SU-DHL-6 (cell line): ENCODE data around the gene NOVA1.

Experiments used
- H2AFZ ChIP-seq: fragments of 200-600 bp; sonication (generic); 2 replicates; pipeline ENCODE4 v1.6.1; 2014; ENCODE audit warnings: low read depth, mild to moderate bottlenecking, moderate library complexity, mixed read lengths, antibody characterized with exemption, low read length; ENCODE audit not compliant: severe bottlenecking
- H3F3A ChIP-seq: fragments of 200-600 bp; shearing (Covaris generic); 2 replicates; pipeline ENCODE4 v1.6.0; 2016; ENCODE audit warnings: antibody characterized with exemption, mild to moderate bottlenecking; ENCODE audit not compliant: insufficient read depth
- H3K27ac ChIP-seq: fragments of 200-600 bp; sonication (generic); 2 replicates; pipeline ENCODE4 v1.5.1; 2016; ENCODE audit warnings: low read depth, mild to moderate bottlenecking, low read length, moderate library complexity, mixed read lengths
- H3K27me3 ChIP-seq: fragments of 200-600 bp; sonication (generic), shearing (Covaris generic); 2 replicates; pipeline ENCODE4 v1.6.0; 2014; ENCODE audit warnings: mild to moderate bottlenecking, low read length
- H3K36me3 ChIP-seq: fragments of 200-600 bp; sonication (generic); 2 replicates; pipeline ENCODE4 v1.6.1; 2014; ENCODE audit warnings: mild to moderate bottlenecking, low read length, mixed read lengths
- H3K4me2 ChIP-seq: fragments of 300-600, 200-600 bp; shearing (Covaris generic), sonication (generic); 2 replicates; pipeline ENCODE4 v1.6.0; 2014; ENCODE audit warnings: low read length, low read depth, mild to moderate bottlenecking; ENCODE audit not compliant: poor library complexity, severe bottlenecking
- H3K4me3 ChIP-seq: fragments of 200-600 bp; sonication (generic); 2 replicates; pipeline ENCODE4 v1.5.1; 2014; ENCODE audit warnings: antibody characterized with exemption, low read length, mild to moderate bottlenecking, mixed read lengths; ENCODE audit not compliant: insufficient read depth, poor library complexity, severe bottlenecking
- H3K79me2 ChIP-seq: fragments of 200-600 bp; sonication (generic); 2 replicates; pipeline ENCODE4 v1.6.1; 2014; ENCODE audit warnings: mild to moderate bottlenecking, low read length, moderate library complexity; ENCODE audit not compliant: insufficient read depth
- H3K9ac ChIP-seq: fragments of 200-600 bp; sonication (generic); 2 replicates; pipeline ENCODE4 v1.7.0; 2014; ENCODE audit warnings: mild to moderate bottlenecking, low read length
- H3K9me2 ChIP-seq: fragments of 200-600 bp; sonication (generic); replicated peaks from 2 replicates; pipeline ENCODE4 v1.6.1; 2014; ENCODE audit warnings: low read length; ENCODE audit not compliant: insufficient read depth
- H3K9me3 ChIP-seq: fragments of 200-600 bp; sonication (generic); 2 replicates; pipeline ENCODE4 v1.6.1; 2014; ENCODE audit warnings: low read length, mixed read lengths; ENCODE audit not compliant: insufficient read depth
- H4K20me1 ChIP-seq: fragments of 200-600 bp; sonication (generic); 2 replicates; pipeline ENCODE4 v1.6.1; 2014; ENCODE audit warnings: low read depth, mild to moderate bottlenecking, antibody characterized with exemption, low read length, moderate library complexity, mixed read lengths
- EZH2phosphoT487 ChIP-seq: fragments of 200-600 bp; sonication (generic), shearing (Covaris generic); conservative IDR thresholded peaks from 2 replicates; pipeline ENCODE4 v1.6.1; 2018; ENCODE audit warnings: mild to moderate bottlenecking, antibody characterized with exemption, low read length, moderate library complexity, mixed read lengths
- TF ChIP-seq, protein P1 (sequence below): fragments of 200-600 bp; sonication (generic); IDR thresholded peaks from one replicate; pipeline ENCODE4 v1.5.1; 2017; ENCODE audit warnings: antibody characterized with exemption, mild to moderate bottlenecking, low read length, moderate library complexity; ENCODE audit not compliant: insufficient read depth, poor library complexity, severe bottlenecking

Gene NOVA1

DNA sequence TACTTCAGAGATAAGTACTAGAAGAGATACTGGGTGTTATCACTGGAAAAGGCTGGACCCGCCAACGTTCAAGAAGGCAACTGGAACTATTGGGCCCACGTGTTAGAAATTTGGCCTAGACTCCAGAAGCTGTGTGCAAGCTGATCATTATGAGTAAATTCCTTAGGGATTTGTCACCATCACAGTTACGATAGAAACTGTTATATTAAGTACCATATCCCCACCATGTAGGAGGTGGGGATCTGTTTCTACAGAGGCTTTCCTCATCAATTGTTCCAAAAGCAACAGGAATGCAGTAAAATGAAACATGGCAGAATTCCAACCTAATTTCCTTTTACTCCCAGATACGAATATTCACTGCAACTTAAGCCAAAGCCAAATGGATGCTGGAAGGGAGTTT is 170.7 kb downstream of the NOVA1 start:
- no peaks in the 10 kb centered on the region for H3K36me3 ChIP-seq
- H3K9me2 ChIP-seq: no peaks in the 10 kb centered on the region
- H3K4me3 ChIP-seq: no peak overlapping the region
- no peaks in the 10 kb centered on the region for H3K79me2 ChIP-seq
- no peaks in the 10 kb centered on the region for H3K27me3 ChIP-seq
- no peaks in the 10 kb centered on the region for H3F3A ChIP-seq
- H3K9ac ChIP-seq: no peak overlapping the region
- no peak overlapping the region for H3K27ac ChIP-seq
- no peak overlapping the region for H2AFZ ChIP-seq
- no peak overlapping the region for H3K4me2 ChIP-seq
- no peaks in the 10 kb centered on the region for H3K9me3 ChIP-seq
- TF ChIP-seq EZH2phosphoT487: no peak
- TF ChIP-seq, protein P1, sequence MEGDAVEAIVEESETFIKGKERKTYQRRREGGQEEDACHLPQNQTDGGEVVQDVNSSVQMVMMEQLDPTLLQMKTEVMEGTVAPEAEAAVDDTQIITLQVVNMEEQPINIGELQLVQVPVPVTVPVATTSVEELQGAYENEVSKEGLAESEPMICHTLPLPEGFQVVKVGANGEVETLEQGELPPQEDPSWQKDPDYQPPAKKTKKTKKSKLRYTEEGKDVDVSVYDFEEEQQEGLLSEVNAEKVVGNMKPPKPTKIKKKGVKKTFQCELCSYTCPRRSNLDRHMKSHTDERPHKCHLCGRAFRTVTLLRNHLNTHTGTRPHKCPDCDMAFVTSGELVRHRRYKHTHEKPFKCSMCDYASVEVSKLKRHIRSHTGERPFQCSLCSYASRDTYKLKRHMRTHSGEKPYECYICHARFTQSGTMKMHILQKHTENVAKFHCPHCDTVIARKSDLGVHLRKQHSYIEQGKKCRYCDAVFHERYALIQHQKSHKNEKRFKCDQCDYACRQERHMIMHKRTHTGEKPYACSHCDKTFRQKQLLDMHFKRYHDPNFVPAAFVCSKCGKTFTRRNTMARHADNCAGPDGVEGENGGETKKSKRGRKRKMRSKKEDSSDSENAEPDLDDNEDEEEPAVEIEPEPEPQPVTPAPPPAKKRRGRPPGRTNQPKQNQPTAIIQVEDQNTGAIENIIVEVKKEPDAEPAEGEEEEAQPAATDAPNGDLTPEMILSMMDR: no peak
- no peaks in the 10 kb centered on the region for H4K20me1 ChIP-seq

GRCh38 chr14:26424537-26424936 is 173.3 kb downstream of the NOVA1 start:
- Histone ChIP-seq H3K36me3 (no peaks in the 10 kb centered on the region), H3F3A (no peaks in the 10 kb centered on the region), H3K9me3 (no peaks in the 10 kb centered on the region), H3K9me2 (no peaks in the 10 kb centered on the region), H2AFZ (no peak overlapping the region), H3K27ac (no peak overlapping the region), H3K27me3 (no peaks in the 10 kb centered on the region), H3K4me2 (no peak overlapping the region), H3K9ac (no peak overlapping the region), H4K20me1 (no peaks in the 10 kb centered on the region), H3K4me3 (no peak overlapping the region), H3K79me2 (no peaks in the 10 kb centered on the region)
- TF ChIP-seq, protein P1: no peak
- no peak for TF ChIP-seq EZH2phosphoT487

- H3K9me2 ChIP-seq: no peaks in the 10 kb centered on the region
- no peaks in the 10 kb centered on the region for H3K27me3 ChIP-seq
- no peaks in the 10 kb centered on the region for H3K36me3 ChIP-seq
- H3K9me3 ChIP-seq: 0 out of 2 replicates have a peak, but pooled peaks cover 3% of the 10 kb centered on the region
- H3K9ac ChIP-seq: no peak overlapping the region
- H3K79me2 ChIP-seq: no peaks in the 10 kb centered on the region
- no peak overlapping the region for H3K27ac ChIP-seq
- H3F3A ChIP-seq: no peaks in the 10 kb centered on the region
- TF ChIP-seq, protein P1: no peak
- no peak for TF ChIP-seq EZH2phosphoT487
- no peak overlapping the region for H3K4me2 ChIP-seq
- H4K20me1 ChIP-seq: no peaks in the 10 kb centered on the region
- no peak overlapping the region for H2AFZ ChIP-seq
- H3K4me3 ChIP-seq: no peak overlapping the region
Observed at GRCh38 chr14:26415618-26416123, 182.2 kb downstream of the NOVA1 start.
